MCF 10A (cell line): Measurements from ENCODE around the gene PAIP2. TPM values are rescaled to one million over a fixed set of nuclear protein-coding genes. Genes with fewer than 3 reads are reported as not detected.

ENCODE experiments used
- BruUV-seq: library from RNA; stranded (reverse); fragments of 400-500 nt; replicated peaks from 2 replicates; lab custom pipeline; 2021; lab: Mats Ljungman, UMichigan
- CTCF ChIA-PET: fragments of 300-600 bp; sonication (Branson Sonifier 250); formaldehyde crosslinking; extraction: SDS; loops from one replicate; lab custom pipeline; 2021; ENCODE audit warnings: antibody characterized with exemption, inconsistent platforms; lab: Yijun Ruan, JAX
- POLR2A ChIA-PET: fragments of 300-600, 350-650 bp; sonication (Branson Sonifier 250); formaldehyde crosslinking; extraction: SDS; loops from one replicate; lab custom pipeline; 2020; ENCODE audit warnings: antibody characterized with exemption, inconsistent platforms; lab: Yijun Ruan, JAX
- DNase-seq: peaks from one replicate; pipeline ENCODE4 v3.0.0-alpha.2; 2018; ENCODE audit not compliant: unreplicated experiment
- H3K27ac Mint-ChIP-seq: one replicate; pipeline ENCODE4 v1.8.0; 2022; ENCODE audit warnings: mild to moderate bottlenecking, low read depth, mixed read lengths; ENCODE audit not compliant: unreplicated experiment
- H3K27me3 Mint-ChIP-seq: one replicate; pipeline ENCODE4 v1.8.0; 2022; ENCODE audit warnings: mixed read lengths; ENCODE audit not compliant: insufficient read depth, unreplicated experiment
- H3K36me3 Mint-ChIP-seq: one replicate; pipeline ENCODE4 v1.8.0; 2022; ENCODE audit warnings: mild to moderate bottlenecking, moderate library complexity, mixed read lengths; ENCODE audit not compliant: insufficient read depth, unreplicated experiment
- H3K4me1 Mint-ChIP-seq: one replicate; pipeline ENCODE4 v1.8.0; 2022; ENCODE audit warnings: mixed read lengths; ENCODE audit not compliant: insufficient read depth, unreplicated experiment
- H3K4me3 Mint-ChIP-seq: one replicate; pipeline ENCODE4 v1.8.0; 2022; ENCODE audit warnings: mild to moderate bottlenecking, moderate library complexity, mixed read lengths; ENCODE audit not compliant: unreplicated experiment
- H3K9me3 Mint-ChIP-seq: one replicate; pipeline ENCODE4 v1.8.0; 2022; ENCODE audit warnings: mixed read lengths; ENCODE audit not compliant: unreplicated experiment
- intact Hi-C: fragments of 100-400 bp; cut with micrococcal nuclease; formaldehyde crosslinking; loops from 2 replicates; pipeline ENCODE4 v1.14.1; 2022
- total RNA-seq: library from RNA; stranded (reverse); gene quantifications from 2 replicates; pipeline ENCODE4 v1.2.3, GENCODE V29; 2022
- TF ChIP-seq, protein P1 (sequence below): fragments of 200-600 bp; IDR thresholded peaks from one replicate; pipeline ENCODE4 v1.8.0; 2022; ENCODE audit warnings: antibody characterized with exemption, mild to moderate bottlenecking; ENCODE audit not compliant: unreplicated experiment

PAIP2 gene
- total RNA-seq, 1 experiment from 2014 or later = 108 TPM

DNA sequence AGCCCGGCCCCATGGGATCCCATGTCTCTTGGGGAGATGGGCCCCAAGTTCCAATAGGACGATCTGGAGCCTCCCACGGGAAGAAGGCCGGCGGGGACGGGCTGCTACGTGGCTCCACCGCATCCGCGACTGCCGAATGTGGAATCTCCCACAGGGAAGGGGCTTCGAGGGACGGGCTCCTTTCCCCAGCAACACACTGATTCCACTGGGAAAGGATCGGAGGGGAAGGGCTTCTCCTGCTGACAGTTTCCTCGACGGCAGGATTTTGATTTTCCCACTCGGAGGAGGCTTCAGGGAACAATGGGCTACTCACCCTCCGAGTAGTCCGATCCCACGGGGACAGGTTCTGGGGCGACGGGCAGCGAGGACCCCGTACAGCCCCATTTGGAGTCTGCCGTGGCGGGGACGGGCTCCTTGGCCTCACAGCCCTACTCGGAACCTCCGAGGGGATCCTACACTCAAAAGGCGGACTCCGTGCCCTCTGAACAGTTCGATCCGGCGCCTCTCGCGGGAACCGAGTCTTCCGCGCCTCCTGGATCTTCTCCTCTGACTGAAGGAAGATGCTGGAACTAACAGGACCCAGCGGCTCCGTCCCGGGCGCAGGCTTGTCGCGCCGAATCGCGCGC, 52.0 kb downstream of the PAIP2 start:
- H3K27me3 Mint-ChIP-seq = no peaks in the 10 kb centered on the region
- no TSS peak for BruUV-seq
- no peaks in the 10 kb centered on the region for H3K9me3 Mint-ChIP-seq
- H3K27ac Mint-ChIP-seq = no peak overlapping the region
- intact Hi-C loops = no loop called here
- peaks cover 16% of the 10 kb centered on the region for H3K4me1 Mint-ChIP-seq
- DNase-seq = no peak
- CTCF ChIA-PET = no interaction called here
- POLR2A ChIA-PET = no interaction called here
- TF ChIP-seq, protein P1, sequence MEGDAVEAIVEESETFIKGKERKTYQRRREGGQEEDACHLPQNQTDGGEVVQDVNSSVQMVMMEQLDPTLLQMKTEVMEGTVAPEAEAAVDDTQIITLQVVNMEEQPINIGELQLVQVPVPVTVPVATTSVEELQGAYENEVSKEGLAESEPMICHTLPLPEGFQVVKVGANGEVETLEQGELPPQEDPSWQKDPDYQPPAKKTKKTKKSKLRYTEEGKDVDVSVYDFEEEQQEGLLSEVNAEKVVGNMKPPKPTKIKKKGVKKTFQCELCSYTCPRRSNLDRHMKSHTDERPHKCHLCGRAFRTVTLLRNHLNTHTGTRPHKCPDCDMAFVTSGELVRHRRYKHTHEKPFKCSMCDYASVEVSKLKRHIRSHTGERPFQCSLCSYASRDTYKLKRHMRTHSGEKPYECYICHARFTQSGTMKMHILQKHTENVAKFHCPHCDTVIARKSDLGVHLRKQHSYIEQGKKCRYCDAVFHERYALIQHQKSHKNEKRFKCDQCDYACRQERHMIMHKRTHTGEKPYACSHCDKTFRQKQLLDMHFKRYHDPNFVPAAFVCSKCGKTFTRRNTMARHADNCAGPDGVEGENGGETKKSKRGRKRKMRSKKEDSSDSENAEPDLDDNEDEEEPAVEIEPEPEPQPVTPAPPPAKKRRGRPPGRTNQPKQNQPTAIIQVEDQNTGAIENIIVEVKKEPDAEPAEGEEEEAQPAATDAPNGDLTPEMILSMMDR = no peak
- H3K36me3 Mint-ChIP-seq = peaks cover 5% of the 10 kb centered on the region
- no peak overlapping the region for H3K4me3 Mint-ChIP-seq

DNA sequence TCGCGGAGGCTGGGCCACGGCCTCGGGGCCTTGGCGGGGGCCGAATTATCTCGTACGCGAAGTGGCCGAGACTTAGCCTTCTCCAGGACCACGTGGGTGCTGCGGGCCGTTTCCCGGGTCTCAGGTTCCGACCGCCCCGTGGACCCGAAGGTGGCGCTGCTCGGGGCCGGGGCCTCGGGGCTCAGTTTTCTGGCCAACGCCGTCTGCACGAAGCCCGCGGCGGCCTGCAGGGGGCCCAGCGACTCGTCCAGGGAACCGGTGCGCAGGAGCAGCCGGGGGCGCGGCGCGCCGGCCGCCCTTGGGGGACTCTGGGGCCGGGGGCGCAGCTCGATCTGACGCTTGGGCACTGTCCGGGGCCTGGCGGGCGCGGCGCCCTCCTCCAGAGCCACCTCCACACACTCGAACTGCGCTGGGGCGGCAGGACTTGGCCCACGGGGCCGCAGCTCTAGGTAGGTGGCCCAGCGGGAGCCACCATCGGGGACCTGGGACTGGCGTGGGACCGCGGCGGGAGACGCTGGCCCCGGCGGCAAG, 52.5 kb downstream of the PAIP2 start:
- no peak overlapping the region for H3K27ac Mint-ChIP-seq
- H3K4me3 Mint-ChIP-seq = no peak overlapping the region
- ChIA-PET CTCF (no interaction called here), POLR2A (no interaction called here)
- H3K36me3 Mint-ChIP-seq = peaks cover 9% of the 10 kb centered on the region
- no peak for DNase-seq
- H3K4me1 Mint-ChIP-seq = peaks cover 16% of the 10 kb centered on the region
- intact Hi-C loops = no loop called here
- no peaks in the 10 kb centered on the region for H3K27me3 Mint-ChIP-seq
- no TSS peak for BruUV-seq
- TF ChIP-seq, protein P1 = no peak
- H3K9me3 Mint-ChIP-seq = no peaks in the 10 kb centered on the region

DNA sequence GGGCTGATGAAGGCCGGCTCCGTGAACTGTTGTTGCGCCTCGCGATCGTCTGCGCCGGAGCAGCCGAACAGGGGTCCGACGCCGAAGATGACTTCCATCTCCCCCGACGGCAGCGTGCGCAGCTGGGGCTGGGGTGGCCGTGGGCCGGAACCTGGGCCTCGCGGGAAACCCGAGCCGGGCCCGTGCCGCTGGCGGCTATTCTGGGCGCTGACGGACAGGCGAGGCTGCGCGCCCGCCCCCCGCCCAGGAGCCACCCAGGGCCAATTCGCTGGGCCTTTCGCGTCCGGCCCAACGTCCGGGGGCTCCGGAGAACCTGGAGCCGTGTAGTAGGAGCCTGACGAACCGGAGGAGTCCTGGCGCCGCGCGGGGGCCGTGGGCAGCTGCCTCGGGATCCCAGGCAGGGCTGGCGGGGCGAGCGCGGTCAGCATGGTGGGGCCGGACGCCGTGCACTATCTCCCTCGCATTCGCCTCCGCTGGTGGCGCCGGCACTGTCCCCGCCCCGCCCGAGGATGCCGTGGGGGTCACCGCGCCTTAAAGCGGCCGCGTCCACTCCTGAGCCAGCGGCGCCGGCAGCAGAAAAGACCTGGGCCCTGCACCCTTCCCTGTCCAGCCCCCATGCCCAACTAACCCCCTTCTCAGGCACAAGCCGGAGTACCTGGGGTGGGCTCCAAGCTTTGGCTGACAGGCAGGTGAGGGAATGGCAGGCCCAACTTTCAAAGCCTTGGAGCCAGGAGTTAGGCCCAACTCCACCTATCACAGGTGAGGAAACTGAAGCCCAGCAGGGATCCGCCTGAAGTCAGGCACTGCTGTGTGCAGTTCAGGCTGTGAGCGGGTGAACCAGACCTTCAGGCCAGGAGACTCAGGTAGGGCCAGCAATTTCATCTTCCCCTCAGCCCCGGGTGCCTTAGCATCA, 53.3 kb downstream of the PAIP2 start, which contains the start of gene PROB1:
Gene PROB1, minus strand, starts transcription at position 451 of the 913 bp plus-strand sequence. Its CDS starts 23 bp downstream, at position 428.
- H3K36me3 Mint-ChIP-seq = peaks cover 17% of the 10 kb centered on the region

More for the DNA sequence above, 53.3 kb downstream of the PAIP2 start, which contains the start of gene PROB1:
- no TSS peak for BruUV-seq
- ChIA-PET CTCF (no interaction called here), POLR2A (interaction anchor here (0.5 kb wide), 1 partner anchor 1007 kb away, joined by 3 read pairs; the partner anchor contains the start of gene ANKHD1)
- H3K9me3 Mint-ChIP-seq = no peaks in the 10 kb centered on the region
- no peaks in the 10 kb centered on the region for H3K27me3 Mint-ChIP-seq
- intact Hi-C loops = no loop called here
- H3K4me3 Mint-ChIP-seq = no peak within 1 kb of the TSS
- no peak for DNase-seq
- TF ChIP-seq, protein P1 = no peak
- H3K4me1 Mint-ChIP-seq = peaks cover 16% of the 10 kb centered on the region
- no peak within 1 kb of the TSS for H3K27ac Mint-ChIP-seq
